Measurements from ENCODE around the gene MVB12A.

- TF ChIP-seq EZH2phosphoT487 (IDR thresholded peaks at IDR 0.05; ENCODE audit: insufficient read depth, low read depth): no peak
- TF ChIP-seq EZH2 (IDR thresholded peaks at IDR 0.05; ENCODE audit: insufficient read depth, poor library complexity, severe bottlenecking): no peak
Measured at GRCh38 chr19:17429641-17430113, 9.8 kb downstream of the MVB12A start.

All from GM23248 (cell line).